GM19193 (cell line): ENCODE measurements around the gene HCAR1.
"Not testable (repeated sequence)": the region's sequence is repeated elsewhere in the genome, so short reads cannot be mapped to it uniquely, and the experiment has no call there.

Experiments
- POLR2A ChIP-seq: IDR thresholded peaks from 4 replicates; pipeline ENCODE4 v1.6.1; 2011; ENCODE audit not compliant: insufficient read depth, insufficient read length; ENCODE audit errors: extremely low read depth

Gene HCAR1

DNA sequence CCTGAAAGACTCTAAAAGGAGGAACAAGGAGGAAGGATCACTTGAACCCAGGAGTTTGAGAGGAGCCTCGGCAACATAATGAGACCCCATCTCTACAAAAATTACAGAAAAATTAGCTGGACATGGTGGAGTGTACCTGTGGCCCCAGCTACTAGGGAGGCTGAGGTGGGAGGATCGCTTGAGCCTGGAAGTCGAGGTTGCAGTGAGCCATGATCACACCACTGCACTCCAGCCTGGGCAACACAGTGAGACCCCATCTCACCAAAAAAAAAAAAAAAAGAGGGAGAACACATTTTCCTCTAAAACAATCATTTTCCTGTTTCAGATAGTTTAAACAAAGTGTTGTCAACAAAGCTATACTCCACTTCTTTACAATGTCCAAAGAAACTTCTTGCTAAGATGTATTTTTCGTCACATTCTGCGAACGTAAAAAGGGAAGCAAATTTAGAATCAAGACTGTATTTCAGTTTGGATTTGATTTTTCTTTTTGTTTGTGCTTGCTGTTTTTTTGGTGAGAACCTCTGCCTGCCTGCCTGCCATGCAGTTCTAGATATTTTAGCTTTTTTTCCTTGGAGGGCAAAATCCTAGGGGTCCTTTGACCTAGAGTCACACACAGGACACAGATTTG is 5.1 kb downstream of the HCAR1 start:
- TF ChIP-seq POLR2A, result no peak

DNA sequence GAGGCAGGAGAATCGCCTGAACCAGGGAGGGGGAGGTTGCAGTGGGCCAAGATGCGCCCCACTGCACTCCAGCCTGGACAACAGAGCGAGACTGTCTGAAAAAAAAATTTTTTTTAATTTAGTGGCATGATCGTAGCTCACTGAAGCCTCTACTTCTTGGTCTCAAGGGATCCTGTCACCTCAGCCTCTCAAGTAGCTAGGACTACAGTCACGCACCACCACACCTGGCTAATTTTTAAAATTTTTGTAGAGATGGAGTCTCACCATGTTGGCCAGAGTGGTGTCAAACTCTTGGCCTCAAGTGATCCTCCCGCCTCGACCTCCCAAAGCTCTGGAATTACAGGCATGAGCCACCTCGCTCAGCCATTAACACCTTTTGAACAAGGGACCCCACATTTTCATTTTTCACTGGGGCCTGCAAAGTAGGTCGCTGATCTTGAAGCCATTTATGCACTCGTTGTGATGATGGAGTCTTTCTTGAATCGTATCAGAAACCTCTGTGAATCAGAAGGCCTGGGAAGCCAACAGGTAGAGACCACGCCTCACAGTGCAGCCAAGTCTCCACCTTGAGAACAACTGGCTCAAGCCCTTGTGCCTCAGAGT is 5.9 kb downstream of the HCAR1 start:
- TF ChIP-seq POLR2A, result no peak

DNA sequence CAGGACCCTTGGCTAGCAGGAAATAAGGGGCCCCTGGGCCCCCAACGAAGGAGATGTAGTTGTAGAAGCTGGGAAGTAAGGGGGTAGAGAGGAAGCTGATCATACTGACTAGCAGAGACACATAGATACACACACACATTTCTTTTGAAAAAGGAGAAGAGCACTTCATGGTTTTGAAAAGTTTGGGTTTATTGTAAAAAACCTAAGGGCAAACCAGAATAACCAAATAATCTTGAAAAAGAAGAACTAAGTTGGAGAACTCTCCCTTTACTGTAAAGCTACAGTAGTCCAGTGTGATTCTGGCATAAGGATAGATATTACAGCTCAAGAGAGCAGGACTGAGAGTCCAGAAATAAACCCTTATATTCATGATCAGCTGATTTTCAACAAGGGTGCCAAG is 8.3 kb downstream of the HCAR1 start:
- no peak for TF ChIP-seq POLR2A

DNA sequence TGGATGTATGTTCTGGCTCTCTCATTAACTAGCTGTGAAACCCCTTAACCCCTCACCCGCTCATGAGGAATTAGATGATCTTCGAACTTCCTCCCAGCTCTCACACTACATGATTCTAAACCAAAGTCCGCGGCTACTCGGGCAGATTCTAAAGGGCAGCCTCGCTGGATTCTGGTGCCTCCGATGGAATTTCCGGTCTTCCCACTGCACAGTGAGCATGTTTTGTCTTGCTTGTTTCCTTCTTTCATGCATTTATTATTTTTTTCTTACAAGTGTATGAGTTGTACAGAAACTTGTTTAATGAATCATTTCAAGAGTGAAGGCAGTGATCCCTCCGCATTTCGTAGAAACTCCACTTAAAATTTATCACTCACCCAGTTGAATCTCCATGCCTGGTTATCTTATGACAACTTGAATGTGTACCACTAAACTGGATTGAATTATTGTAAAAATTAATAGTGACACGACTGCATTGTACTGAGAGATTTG is 9.5 kb downstream of the HCAR1 start:
- no peak for TF ChIP-seq POLR2A

DNA sequence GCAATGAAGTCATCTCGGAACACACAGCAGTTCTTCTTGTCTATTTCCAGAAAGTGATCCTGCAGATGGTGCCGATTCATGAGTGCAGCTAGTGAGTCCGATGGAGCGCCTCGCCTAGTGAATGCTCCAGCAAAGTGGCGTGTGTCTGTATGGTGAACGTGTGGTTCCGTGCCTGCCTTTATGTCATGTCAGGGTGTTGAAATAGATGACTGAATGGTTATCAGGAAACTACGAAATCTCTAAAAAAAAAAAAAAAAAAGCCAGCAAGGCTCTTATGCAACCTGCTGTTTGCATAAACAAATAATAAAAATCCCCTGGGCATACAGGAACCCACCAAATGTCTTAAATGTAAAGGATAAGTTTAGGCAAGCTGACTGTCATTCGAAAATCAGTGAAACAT is 14.0 kb downstream of the HCAR1 start, which contains the start of gene HCAR3:
Gene HCAR3 (minus strand): TSS at position 154 of the 400 bp plus-strand sequence. CDS start 74 bp downstream, at position 80.
- not testable (repeated sequence) for TF ChIP-seq POLR2A

DNA sequence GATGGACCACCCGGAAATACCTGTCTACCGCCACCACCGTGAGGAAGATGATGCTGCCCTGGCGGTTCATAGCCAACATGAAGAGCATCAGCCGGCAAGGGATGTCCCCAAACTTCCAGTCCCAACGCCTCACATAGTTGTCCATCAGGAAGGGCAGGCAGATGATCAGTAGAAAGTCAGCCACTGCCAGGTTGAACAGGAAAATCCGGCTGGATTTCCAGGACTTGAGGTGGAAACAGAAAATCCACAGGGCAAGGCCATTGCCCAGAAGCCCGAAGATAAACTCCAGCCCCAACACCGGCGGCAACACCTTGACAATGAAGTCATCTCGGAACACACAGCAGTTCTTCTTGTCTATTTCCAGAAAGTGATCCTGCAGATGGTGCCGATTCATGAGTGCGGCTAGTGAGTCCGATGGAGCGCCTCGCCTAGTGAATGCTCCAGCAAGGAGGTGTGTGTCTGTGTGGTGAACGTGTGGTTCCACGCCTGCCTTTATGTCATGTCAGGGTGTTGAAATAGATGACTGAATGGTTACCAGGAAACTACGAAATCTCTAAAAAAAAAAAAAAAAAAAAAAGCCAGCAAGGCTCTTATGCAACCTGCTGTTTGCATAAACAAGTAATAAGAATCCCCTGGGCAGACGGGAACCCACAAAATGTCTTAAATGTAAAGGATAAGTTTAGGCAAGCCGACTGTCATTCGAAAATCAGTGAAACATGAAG is 27.6 kb downstream of the HCAR1 start, which contains the start of gene HCAR2:
Gene HCAR2 (minus strand): TSS at position 468 of the 722 bp plus-strand sequence. CDS start 74 bp downstream, at position 394.
- TF ChIP-seq POLR2A, result not testable (repeated sequence)

DNA sequence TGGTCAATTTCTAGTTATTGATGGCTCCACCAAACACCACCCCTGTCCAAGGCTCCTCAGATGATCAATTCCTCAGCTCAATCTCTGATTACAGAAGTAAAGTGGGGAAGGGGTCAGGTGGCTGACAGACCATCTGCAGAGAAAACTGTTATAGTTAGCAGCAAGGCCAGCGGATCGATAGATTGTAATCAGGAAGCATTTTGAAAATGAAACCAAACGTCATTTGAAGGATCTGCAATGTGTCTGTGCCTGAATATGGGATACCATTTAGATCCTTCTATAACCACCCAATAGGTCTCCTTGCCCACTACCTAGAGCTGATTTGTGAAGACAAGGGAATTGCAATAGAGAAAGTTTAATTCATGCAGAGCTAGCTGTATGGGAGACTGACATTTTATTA is 39.1 kb downstream of the HCAR1 start:
- TF ChIP-seq POLR2A, result no peak

DNA sequence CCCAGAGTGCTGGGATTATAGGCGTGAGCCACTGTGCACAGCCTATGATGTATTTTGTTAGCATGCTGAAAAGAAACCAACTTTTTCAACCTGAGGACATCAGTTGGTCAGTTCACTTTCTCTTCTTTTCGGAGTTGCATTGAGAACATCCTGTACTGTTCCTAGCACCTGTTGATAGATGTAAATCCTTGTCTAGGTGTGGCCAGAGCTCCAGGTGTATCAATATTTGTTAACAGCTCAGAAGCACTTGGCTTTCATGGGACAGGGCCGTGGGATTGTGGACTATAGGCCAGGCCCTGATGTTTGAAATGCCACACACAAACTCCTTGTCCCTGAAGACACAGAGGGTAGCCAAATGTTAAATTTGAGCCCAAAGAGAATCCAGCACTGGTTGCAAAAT is 42.4 kb downstream of the HCAR1 start:
- no peak for TF ChIP-seq POLR2A

DNA sequence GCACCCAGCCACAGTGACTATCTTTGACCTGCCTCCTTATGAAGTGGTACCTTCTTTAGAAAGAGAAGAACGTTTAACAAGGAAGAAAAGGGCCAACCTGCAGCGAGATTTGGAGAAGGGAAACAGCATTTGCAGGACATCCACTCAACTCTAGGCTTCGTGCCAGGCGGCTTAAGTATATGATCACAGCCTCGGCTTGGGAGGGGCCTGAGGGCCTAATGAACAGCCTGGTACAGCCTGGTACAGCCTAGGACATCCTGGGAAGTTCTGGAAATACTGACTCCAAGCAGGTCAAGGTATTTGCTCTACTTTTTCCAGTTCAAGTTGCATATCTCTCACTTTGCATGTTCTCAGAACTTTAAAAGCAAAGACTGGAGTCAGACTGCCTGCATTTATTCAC is 43.6 kb downstream of the HCAR1 start:
- no peak for TF ChIP-seq POLR2A

DNA sequence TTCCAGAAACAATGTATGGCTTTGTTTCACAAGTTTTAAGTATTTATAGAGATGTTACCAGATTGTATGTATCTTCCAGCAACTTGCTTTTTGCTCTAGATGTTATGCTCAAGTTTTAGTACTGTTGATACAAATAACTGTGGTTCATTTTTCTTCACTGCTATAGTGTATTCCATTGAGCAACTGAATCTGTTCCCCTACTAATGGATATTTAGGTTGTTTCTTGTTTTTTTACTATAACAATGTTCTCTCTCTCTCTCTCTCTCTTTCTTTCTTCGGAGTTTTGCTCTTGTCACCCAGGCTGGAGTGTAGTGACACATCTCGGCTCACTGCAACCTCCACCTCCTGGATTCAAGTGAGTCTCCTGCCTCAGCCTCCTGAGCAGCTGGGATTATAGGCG is 44.1 kb downstream of the HCAR1 start:
- no peak for TF ChIP-seq POLR2A

DNA sequence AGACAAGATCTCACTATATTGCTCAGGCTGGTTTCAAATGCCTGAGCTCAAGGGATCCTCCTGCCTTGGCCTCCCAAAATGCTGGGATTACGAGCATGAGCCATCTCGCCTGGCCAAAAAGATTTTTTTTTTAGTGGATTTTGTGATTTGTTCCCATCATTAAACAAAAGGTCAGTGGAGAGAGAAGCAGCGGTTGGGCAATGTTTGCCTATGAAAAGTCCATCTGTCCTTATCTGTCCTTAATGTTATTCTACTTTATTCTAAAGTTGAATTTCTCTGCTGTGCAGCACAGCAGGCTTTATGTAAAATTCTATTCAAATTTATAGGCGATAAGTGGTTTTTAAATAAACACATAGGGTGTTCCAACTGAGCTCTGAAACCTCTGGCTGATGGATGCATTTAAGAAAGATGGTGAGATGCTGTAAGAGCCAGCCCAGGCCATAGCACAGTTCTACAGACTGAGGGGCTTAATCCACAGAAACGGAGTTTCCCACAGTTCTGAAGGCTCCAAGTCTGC is 46.3 kb downstream of the HCAR1 start:
- TF ChIP-seq POLR2A, result no peak

DNA sequence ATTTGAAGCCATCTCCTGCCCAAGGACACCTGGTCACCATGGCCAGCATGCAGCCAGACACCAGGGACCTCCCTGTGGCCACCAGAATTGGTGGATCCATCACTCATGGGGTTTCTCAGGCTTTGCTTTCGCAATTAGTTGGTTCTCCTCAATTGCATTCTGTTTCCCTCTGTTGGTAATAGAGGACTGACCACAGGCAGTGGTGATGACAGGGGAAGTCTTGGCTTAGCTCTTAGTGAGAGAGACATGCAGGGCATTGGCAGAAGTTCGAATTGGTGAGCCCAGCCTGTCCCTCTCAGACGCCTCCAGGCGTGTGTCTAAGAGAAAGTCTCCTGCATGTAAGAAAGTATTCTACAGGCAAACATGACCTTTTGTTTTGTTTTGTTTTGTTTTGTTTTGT is 48.8 kb downstream of the HCAR1 start:
- no peak for TF ChIP-seq POLR2A
